C4-2B (cell line): ENCODE measurements around the gene CAPG.
A peak's percentile ranks its signal among the peaks of the same experiment; 100 is the strongest.
"Not testable (repeated sequence)": the region's sequence is repeated elsewhere in the genome, so short reads cannot be mapped to it uniquely, and the experiment has no call there.

ENCODE experiments used
- H3K27ac ChIP-seq: fragments of 450-650 bp; 2 replicates; pipeline ENCODE4 v1.5.1; 2017
- CTCF ChIP-seq: fragments of 450-650 bp; conservative IDR thresholded peaks from 2 replicates; pipeline ENCODE4 v1.5.1; 2017; ENCODE audit warnings: mild to moderate bottlenecking
- ZFX ChIP-seq: fragments of 450-650 bp; IDR thresholded peaks from 2 replicates; pipeline ENCODE4 v1.6.1; 2017

Gene CAPG

GRCh38 chr2:85419009-85419675, 9.0 kb upstream of the CAPG start:
- TF ChIP-seq CTCF: no peak
- no peak for TF ChIP-seq ZFX

GRCh38 chr2:85418132-85419008, 8.2 kb upstream of the CAPG start, which contains the start of gene SH2D6:
SH2D6 (plus strand) TSS chr2:85418714; CDS start chr2:85429466, 10,752 bp downstream.
- no peak for TF ChIP-seq CTCF
- peak; percentile 83; the same call in 1 of the 2 replicates for TF ChIP-seq ZFX
- peak within 1 kb of the TSS; percentile 80 for H3K27ac ChIP-seq

More at GRCh38 chr2:85419009-85419675, 9.0 kb upstream of the CAPG start:
- H3K27ac ChIP-seq: peak overlapping the region; percentile 80

- TF ChIP-seq CTCF (no peak), ZFX (no peak)
- no peak overlapping the region for H3K27ac ChIP-seq
These were observed 5.9 kb upstream of the CAPG start for GRCh38 chr2:85415980-85416650.

- TF ChIP-seq ZFX (no peak), CTCF (no peak)
- H3K27ac ChIP-seq: no peak overlapping the region
These were observed 4.8 kb upstream of the CAPG start for GRCh38 chr2:85414761-85415553.

- not testable (repeated sequence) for H3K27ac ChIP-seq
These were observed 4.2 kb upstream of the CAPG start for GRCh38 chr2:85414421-85414759.

- no peak for TF ChIP-seq ZFX
- TF ChIP-seq CTCF: no peak
- no peak overlapping the region for H3K27ac ChIP-seq
These were observed 3.6 kb upstream of the CAPG start for GRCh38 chr2:85413592-85414420.

- TF ChIP-seq CTCF (no peak), ZFX (no peak)
- H3K27ac ChIP-seq: no peak overlapping the region
These were observed 1.2 kb upstream of the CAPG start for GRCh38 chr2:85411405-85411748.
